ENCODE measurements around the gene IRF9. TPM values are rescaled to one million over a fixed set of nuclear protein-coding genes. Genes with fewer than 3 reads are reported as not detected.

The IRF9 gene
- total and polyA plus RNA-seq, 2 donors from 2014 or later, result 88.9 to 141 TPM

- TF ChIP-seq CTCF (IDR thresholded peaks at IDR 0.05; ENCODE audit: borderline replicate concordance, extremely low read depth, insufficient read depth), result no peak
- intact Hi-C loops (cut with DNase I), result no loop called here
- no peak overlapping the region for H3K27ac ChIP-seq (ENCODE audit: low read depth in 2 of 2, low read length in 2 of 2)
- H3K36me3 ChIP-seq (ENCODE audit: control insufficient read depth in 2 of 3, insufficient read depth in 3 of 3, low read length in 3 of 3), result peaks cover 0 to 45% (median 27%) of the 10 kb centered on the region in 3 donors
- no peak for DNase-seq
- no peaks in the 10 kb centered on the region for H3K27me3 ChIP-seq (ENCODE audit: control insufficient read depth, insufficient read depth, low read length)
- no peak overlapping the region for H3K4me3 ChIP-seq (ENCODE audit: low read length in 3 of 3)
- peaks cover 0 to 26% (median 22%) of the 10 kb centered on the region in 3 donors for H3K4me1 ChIP-seq (ENCODE audit: control insufficient read depth in 2 of 3, insufficient read depth in 2 of 3, low read depth in 1 of 3, low read length in 3 of 3)
- no peak for FAIRE-seq
- H3K9me3 ChIP-seq (ENCODE audit: control insufficient read depth in 2 of 3, insufficient read depth in 1 of 3, low read length in 3 of 3), result no peaks in the 10 kb centered on the region
- H3K9ac ChIP-seq (ENCODE audit: low read length in 3 of 3), result no peak overlapping the region
Observed at GRCh38 chr14:24183014-24183481, 22.0 kb downstream of the IRF9 start.

GRCh38 chr14:24184104-24184970 is 23.3 kb downstream of the IRF9 start:
- TF ChIP-seq CTCF (IDR thresholded peaks at IDR 0.05; ENCODE audit: borderline replicate concordance, extremely low read depth, insufficient read depth), result no peak
- H3K4me3 ChIP-seq (ENCODE audit: low read length in 3 of 3), result no peak overlapping the region
- no peak for FAIRE-seq
- intact Hi-C loops (cut with DNase I), result no loop called here
- H3K4me1 ChIP-seq (ENCODE audit: control insufficient read depth in 2 of 3, insufficient read depth in 2 of 3, low read depth in 1 of 3, low read length in 3 of 3), result peaks cover 0 to 23% (median 22%) of the 10 kb centered on the region in 3 donors
- peaks cover 0 to 40% (median 27%) of the 10 kb centered on the region in 3 donors for H3K36me3 ChIP-seq (ENCODE audit: control insufficient read depth in 2 of 3, insufficient read depth in 3 of 3, low read length in 3 of 3)
- H3K27me3 ChIP-seq (ENCODE audit: control insufficient read depth, insufficient read depth, low read length), result no peaks in the 10 kb centered on the region
- H3K9me3 ChIP-seq (ENCODE audit: control insufficient read depth in 2 of 3, insufficient read depth in 1 of 3, low read length in 3 of 3), result no peaks in the 10 kb centered on the region
- H3K9ac ChIP-seq (ENCODE audit: low read length in 3 of 3), result no peak overlapping the region
- no peak overlapping the region for H3K27ac ChIP-seq (ENCODE audit: low read depth in 2 of 2, low read length in 2 of 2)
- no peak for DNase-seq

GRCh38 chr14:24185026-24185425 is 24.0 kb downstream of the IRF9 start:
- H3K4me1 ChIP-seq (ENCODE audit: control insufficient read depth in 2 of 3, insufficient read depth in 2 of 3, low read depth in 1 of 3, low read length in 3 of 3), result peaks cover 0 to 21% (median 19%) of the 10 kb centered on the region in 3 donors
- no peak overlapping the region for H3K27ac ChIP-seq (ENCODE audit: low read depth in 2 of 2, low read length in 2 of 2)
- H3K36me3 ChIP-seq (ENCODE audit: control insufficient read depth in 2 of 3, insufficient read depth in 3 of 3, low read length in 3 of 3), result peaks cover 0 to 40% (median 27%) of the 10 kb centered on the region in 3 donors
- H3K9ac ChIP-seq (ENCODE audit: low read length in 3 of 3), result no peak overlapping the region
- DNase-seq (no peak), FAIRE-seq (no peak)
- no peak overlapping the region for H3K4me3 ChIP-seq (ENCODE audit: low read length in 3 of 3)
- no peak for TF ChIP-seq CTCF (IDR thresholded peaks at IDR 0.05; ENCODE audit: borderline replicate concordance, extremely low read depth, insufficient read depth)
- H3K9me3 ChIP-seq (ENCODE audit: control insufficient read depth in 2 of 3, insufficient read depth in 1 of 3, low read length in 3 of 3), result no peaks in the 10 kb centered on the region
- intact Hi-C loops (cut with DNase I), result no loop called here
- no peaks in the 10 kb centered on the region for H3K27me3 ChIP-seq (ENCODE audit: control insufficient read depth, insufficient read depth, low read length)
